H1 (cell line): ENCODE results near the gene MYH7. TPM values are rescaled to one million over a fixed set of nuclear protein-coding genes. Genes with fewer than 3 reads are reported as not detected.

ENCODE experiments used
- CTCF ChIA-PET: fragments of 300-600 bp; sonication (Branson Sonifier 250); formaldehyde crosslinking; loops from one replicate; lab custom pipeline; 2021; ENCODE audit not compliant: partially characterized antibody; lab: Charles Lee
- POLR2A ChIA-PET: fragments of 300-600 bp; sonication (Branson Sonifier 250); formaldehyde crosslinking; loops from one replicate; lab custom pipeline; 2021; ENCODE audit warnings: inconsistent platforms; ENCODE audit not compliant: partially characterized antibody; lab: Charles Lee
- DNase-seq, 2 experiments: peaks; one replicate each; pipeline versions ENCODE4 v3.0.0 to v3.0.0-alpha.2; 2010 to 2022; ENCODE audit warnings: low spot score in 2 of 2, low read depth in 1 of 2, mixed read lengths in 1 of 2
- FAIRE-seq: peaks from 2 replicates; lab custom pipeline; 2011; peaks lifted over from hg19 to GRCh38; lab: Jason Lieb, UNC
- H2AFZ ChIP-seq: 2 replicates; pipeline ENCODE4 v1.8.1; 2012; ENCODE audit warnings: low read length, inconsistent platforms
- H2AK5ac ChIP-seq: 2 replicates; pipeline ENCODE4 v1.6.1; 2013; ENCODE audit warnings: low read depth, low read length
- H2BK120ac ChIP-seq: replicated peaks from 2 replicates; pipeline ENCODE3; 2013; ENCODE audit warnings: low read depth, low read length, inconsistent platforms
- H2BK12ac ChIP-seq: 2 replicates; pipeline ENCODE4 v1.6.1; 2013; ENCODE audit warnings: low read depth, low read length
- H2BK15ac ChIP-seq: 2 replicates; pipeline ENCODE4 v1.6.1; 2013; ENCODE audit warnings: low read length
- H2BK20ac ChIP-seq: 2 replicates; pipeline ENCODE4 v1.6.1; 2013; ENCODE audit warnings: low read length
- H2BK5ac ChIP-seq: 2 replicates; pipeline ENCODE4 v1.6.1; 2013; ENCODE audit warnings: low read depth, low read length
- H3K14ac ChIP-seq: 2 replicates; pipeline ENCODE4 v1.6.1; 2013; ENCODE audit warnings: inconsistent platforms; ENCODE audit not compliant: insufficient read length
- H3K18ac ChIP-seq: 2 replicates; pipeline ENCODE4 v1.6.1; 2013; ENCODE audit warnings: low read length; ENCODE audit errors: extremely low read depth
- H3K23ac ChIP-seq: 2 replicates; pipeline ENCODE4 v1.6.1; 2013; ENCODE audit warnings: inconsistent platforms; ENCODE audit not compliant: insufficient read length
- H3K23me2 ChIP-seq: 2 replicates; pipeline ENCODE4 v1.6.1; 2013; ENCODE audit warnings: low read depth, low read length
- H3K27ac ChIP-seq: 2 replicates; pipeline ENCODE4 v1.6.1; 2011; ENCODE audit warnings: low read depth, low read length, inconsistent platforms
- H3K27me3 ChIP-seq, 4 experiments: replicated peaks in 1 of 4; 1 replicate in 1 of 4; 2 replicates in 3 of 4; pipeline versions ENCODE4 v1.6.1 to v1.8.1; 2011 to 2013; ENCODE audit warnings: low read length in 3 of 4, mild to moderate bottlenecking in 3 of 4, inconsistent platforms in 2 of 4, mixed read lengths in 2 of 4, moderate library complexity in 1 of 4; ENCODE audit not compliant: control insufficient read depth in 3 of 4, insufficient read depth in 3 of 4; ENCODE audit errors: extremely low read depth in 1 of 4
- H3K36me3 ChIP-seq, 4 experiments: 2 replicates each; pipeline versions ENCODE4 v1.6.1 to v1.8.1; 2011 to 2013; ENCODE audit warnings: mild to moderate bottlenecking in 4 of 4, low read length in 3 of 4, moderate library complexity in 2 of 4, control low read depth in 1 of 4, inconsistent platforms in 1 of 4; ENCODE audit not compliant: insufficient read depth in 4 of 4, control insufficient read depth in 2 of 4
- H3K4ac ChIP-seq: replicated peaks from 2 replicates; pipeline ENCODE3; 2013; ENCODE audit warnings: low read length, low read depth, mixed read lengths, inconsistent platforms; ENCODE audit not compliant: insufficient read length
- H3K4me1 ChIP-seq, 4 experiments: replicated peaks in 1 of 4; 1 replicate in 1 of 4; 2 replicates in 3 of 4; pipeline versions ENCODE4 v1.6.1 to v1.8.1; 2011 to 2013; ENCODE audit warnings: low read length in 3 of 4, inconsistent platforms in 2 of 4, mixed read lengths in 1 of 4; ENCODE audit not compliant: insufficient read depth in 4 of 4, control insufficient read depth in 3 of 4
- H3K4me2 ChIP-seq, 2 experiments: 2 replicates each; pipeline versions ENCODE4 v1.6.1 to v1.8.1; 2011 to 2013; ENCODE audit warnings: low read depth in 2 of 2, low read length in 2 of 2, control low read depth in 1 of 2, inconsistent platforms in 1 of 2, mild to moderate bottlenecking in 1 of 2; ENCODE audit not compliant: insufficient read depth in 1 of 2
- H3K4me3 ChIP-seq, 4 experiments: fragments of 200-600, 300-600 bp in 1 of 4; sonication (generic), shearing (Covaris generic), sonication (Bioruptor Twin) in 1 of 4; 2 replicates each; pipeline versions ENCODE4 v1.5.1 to v1.8.1; 2011 to 2016; ENCODE audit warnings: low read length in 4 of 4, low read depth in 3 of 4, control low read depth in 2 of 4, inconsistent platforms in 2 of 4, mild to moderate bottlenecking in 2 of 4, mixed read lengths in 1 of 4, moderate library complexity in 1 of 4; ENCODE audit not compliant: insufficient read depth in 2 of 4; ENCODE audit errors: extremely low read depth in 1 of 4
- H3K56ac ChIP-seq: replicated peaks from 2 replicates; pipeline ENCODE3; 2013; ENCODE audit warnings: low read depth, mild to moderate bottlenecking, mixed read lengths, low read length, inconsistent platforms; ENCODE audit not compliant: insufficient read length
- H3K79me1 ChIP-seq: 2 replicates; pipeline ENCODE4 v1.6.1; 2013; ENCODE audit warnings: low read depth, low read length, control low read depth
- H3K79me2 ChIP-seq, 2 experiments: 2 replicates each; pipeline versions ENCODE4 v1.6.1 to v1.8.1; 2012 to 2013; ENCODE audit warnings: low read length in 2 of 2, mild to moderate bottlenecking in 2 of 2, inconsistent platforms in 1 of 2; ENCODE audit not compliant: insufficient read depth in 2 of 2, control insufficient read depth in 1 of 2
- H3K9ac ChIP-seq, 4 experiments: replicated peaks in 1 of 4; 1 replicate in 1 of 4; 2 replicates in 3 of 4; pipeline versions ENCODE4 v1.6.1 to v1.8.1; 2011 to 2013; ENCODE audit warnings: low read depth in 3 of 4, low read length in 3 of 4, control low read depth in 2 of 4, mild to moderate bottlenecking in 2 of 4, moderate library complexity in 2 of 4, inconsistent platforms in 1 of 4; ENCODE audit errors: extremely low read depth in 1 of 4
- H3K9me3 ChIP-seq, 2 experiments: 2 replicates each; pipeline versions ENCODE4 v1.6.1 to v1.8.1; 2012 to 2013; ENCODE audit warnings: mild to moderate bottlenecking in 2 of 2, moderate library complexity in 2 of 2, control low read depth in 1 of 2, inconsistent platforms in 1 of 2, low read depth in 1 of 2, low read length in 1 of 2, mixed read lengths in 1 of 2; ENCODE audit not compliant: insufficient read depth in 2 of 2
- H4K20me1 ChIP-seq, 2 experiments: replicated peaks in 1 of 2; 2 replicates each; pipeline versions ENCODE3 to v1.8.1; 2011 to 2013; ENCODE audit warnings: inconsistent platforms in 2 of 2, low read length in 2 of 2, mild to moderate bottlenecking in 1 of 2; ENCODE audit not compliant: insufficient read depth in 2 of 2, control insufficient read depth in 1 of 2
- H4K5ac ChIP-seq: 2 replicates; pipeline ENCODE4 v1.6.1; 2013; ENCODE audit warnings: low read length, low read depth, mixed read lengths, inconsistent platforms; ENCODE audit not compliant: insufficient read length
- H4K8ac ChIP-seq: 2 replicates; pipeline ENCODE4 v1.8.0; 2013; ENCODE audit warnings: mild to moderate bottlenecking, moderate library complexity, low read length, inconsistent platforms; ENCODE audit not compliant: insufficient read depth; ENCODE audit errors: extremely low read depth
- H4K91ac ChIP-seq: replicated peaks from 2 replicates; pipeline ENCODE3; 2013; ENCODE audit warnings: low read length, mixed read lengths, inconsistent platforms; ENCODE audit not compliant: insufficient read length
- ATF2 ChIP-seq: IDR thresholded peaks from 2 replicates; pipeline ENCODE4 v1.6.1; 2012; ENCODE audit warnings: low read length, inconsistent platforms
- JUN ChIP-seq: IDR thresholded peaks from 2 replicates; pipeline ENCODE4 v1.6.1; 2011; ENCODE audit warnings: low read depth, mild to moderate bottlenecking, improper control_type of control experiment, low read length
- JUND ChIP-seq: IDR thresholded peaks from 2 replicates; pipeline ENCODE4 v1.6.1; 2011; ENCODE audit warnings: mild to moderate bottlenecking, improper control_type of control experiment, low read length
- MAFK ChIP-seq: IDR thresholded peaks from 2 replicates; pipeline ENCODE4 v1.6.1; 2012; ENCODE audit warnings: low read depth, mild to moderate bottlenecking, improper control_type of control experiment, low read length
- NRF1 ChIP-seq: IDR thresholded peaks from 2 replicates; pipeline ENCODE4 v1.6.1; 2011; ENCODE audit warnings: mild to moderate bottlenecking, low read depth, low read length, improper control_type of control experiment
- POLR2AphosphoS5 ChIP-seq: IDR thresholded peaks from 2 replicates; pipeline ENCODE4 v1.6.1; 2011; ENCODE audit warnings: low read depth, low read length
- RNF2 ChIP-seq: fragments of 200-900, 300-1000 bp; sonication (generic); IDR thresholded peaks from 2 replicates; pipeline ENCODE4 v1.7.1; 2016; ENCODE audit warnings: borderline replicate concordance, low read depth, mild to moderate bottlenecking, antibody characterized with exemption, low read length; ENCODE audit not compliant: poor library complexity, severe bottlenecking; ENCODE audit errors: missing control alignments
- RXRA ChIP-seq: IDR thresholded peaks from 2 replicates; pipeline ENCODE4 v1.6.1; 2011; ENCODE audit warnings: low read depth, mild to moderate bottlenecking, low read length, moderate library complexity; ENCODE audit not compliant: insufficient read depth
- SUZ12 ChIP-seq: fragments of 200-600 bp; sonication (generic); IDR thresholded peaks from 2 replicates; pipeline ENCODE4 v1.6.1; 2012; ENCODE audit warnings: mild to moderate bottlenecking, inconsistent platforms, low read length, moderate library complexity, mixed read lengths
- TAF1 ChIP-seq: IDR thresholded peaks from 2 replicates; pipeline ENCODE4 v1.6.1; 2011; ENCODE audit warnings: mild to moderate bottlenecking, low read depth, low read length
- ZNF274 ChIP-seq: IDR thresholded peaks from 2 replicates; pipeline ENCODE4 v1.7.0; 2012; ENCODE audit warnings: low read length, borderline replicate concordance; ENCODE audit errors: extremely low read depth
- WGBS, 2 experiments: shearing (Covaris generic) in 1 of 2; methylation state at CpG; one replicate each; pipeline versions ENCODE4 v1.1.6 to v1.1.7; 2013 to 2015; ENCODE audit warnings: low lambda C conversion rate in 2 of 2, mixed read lengths in 2 of 2, inconsistent platforms in 1 of 2, low coverage in 1 of 2, missing lambda C conversion rate in 1 of 2; ENCODE audit not compliant: insufficient replicate concordance in 2 of 2, insufficient coverage in 1 of 2, insufficient read length in 1 of 2; ENCODE audit errors: extremely low coverage in 1 of 2, missing lambda C conversion rate in 1 of 2; 5-methylcytosine and 5-hydroxymethylcytosine counted together
- polyA plus RNA-seq, 7 experiments: library from polyadenylated mRNA; depleted of rRNA in 3 of 7; stranded (reverse) in 5 of 7; unstranded in 2 of 7; fragments of >200 nt in 5 of 7; fragments of 200-250 nt in 2 of 7; gene quantifications; 1 replicate in 5 of 7; 2 replicates in 1 of 7; 4 replicates in 1 of 7; pipeline versions ENCODE4 v1.2.1 to v1.2.3, GENCODE V29; 2011 to 2013; ENCODE audit warnings: missing spikeins in 2 of 7, mixed read lengths in 2 of 7
- total RNA-seq: library from RNA; stranded (reverse); fragmentation: NEBNext Ultra II Directional; extraction: Animal tissue kit (Norgen Biotek cat#: 25700); gene quantifications from 2 replicates; pipeline ENCODE4 v1.2.1, GENCODE V29; 2021

The MYH7 gene
- total and polyA plus RNA-seq, 2 of the 8 experiments (the other 6 are each of a cell fraction or from before 2014, with no cell fraction given): not detected

GRCh38 chr14:23382731-23383440, 52.6 kb downstream of the MYH7 start:
- no peak overlapping the region for H4K8ac ChIP-seq
- H3K27ac ChIP-seq: no peak overlapping the region
- no peak overlapping the region for H3K9ac ChIP-seq
- ChIA-PET CTCF (interaction anchor here (0.6 to 15.0 kb wide), 11 partner anchors 12 to 185 kb away, joined by 3 to 333 read pairs (median 4); partner anchors contain the start of genes AP1G2, EFS and SLC22A17), POLR2A (interaction anchor here (1.0 to 1.4 kb wide), 4 partner anchors 9 to 59 kb away, joined by 3 to 4 read pairs (median 3); partner anchors contain the start of gene IL25)
- H3K79me1 ChIP-seq: no peaks in the 10 kb centered on the region
- peaks cover 0 to 2% (median under 1%) of the 10 kb centered on the region in 4 experiments; a peak in 3 of 7 replicates for H3K4me1 ChIP-seq
- no peak overlapping the region for H3K56ac ChIP-seq
- no peak overlapping the region for H2BK120ac ChIP-seq
- no peak overlapping the region for H3K4me2 ChIP-seq
- H2BK12ac ChIP-seq: no peak overlapping the region
- H3K18ac ChIP-seq: no peak overlapping the region
- no peak overlapping the region for H2BK5ac ChIP-seq
- no peak overlapping the region for H2AFZ ChIP-seq
- H3K4ac ChIP-seq: no peak overlapping the region
- no peaks in the 10 kb centered on the region for H3K79me2 ChIP-seq
- no peak overlapping the region for H3K4me3 ChIP-seq
- H4K5ac ChIP-seq: no peak overlapping the region
- no peak overlapping the region for H3K23ac ChIP-seq
- H3K36me3 ChIP-seq: no peaks in the 10 kb centered on the region
- WGBS, 2 experiments: 86% methylated on average over 10 of the region's 10 CpGs; no CpG with 5 or more reads in 1 of the 2 experiments
- no peak overlapping the region for H2AK5ac ChIP-seq
- DNase-seq (no peak), FAIRE-seq (no peak)
- H3K23me2 ChIP-seq: no peaks in the 10 kb centered on the region; the same call in 1 of the 2 replicates
- H4K20me1 ChIP-seq: no peaks in the 10 kb centered on the region
- no peak overlapping the region for H3K14ac ChIP-seq
- peaks cover 0 to 7% (median 5%) of the 10 kb centered on the region in 4 experiments; a peak in 6 of 7 replicates for H3K27me3 ChIP-seq
- no peak overlapping the region for H2BK15ac ChIP-seq
- H2BK20ac ChIP-seq: no peak overlapping the region
- no peak overlapping the region for H4K91ac ChIP-seq
- H3K9me3 ChIP-seq: no peaks in the 10 kb centered on the region
- TF ChIP-seq RNF2 (no peak), ZNF274 (no peak), TAF1 (no peak), RXRA (no peak), NRF1 (no peak), MAFK (no peak), ATF2 (no peak), JUND (no peak), POLR2AphosphoS5 (no peak), SUZ12 (no peak), JUN (no peak)
